Measurements from ENCODE around the gene KLK8. TPM values are rescaled to one million over a fixed set of nuclear protein-coding genes. Genes with fewer than 3 reads are reported as not detected.

The KLK8 gene
- total RNA-seq, 1 donor from 2014 or later, result not detected

- Mint-ChIP-seq H3K27me3 (peaks cover 5% of the 10 kb centered on the region), H3K4me1 (no peaks in the 10 kb centered on the region), H3K4me3 (no peak overlapping the region), H3K9me3 (no peaks in the 10 kb centered on the region), H3K27ac (no peak overlapping the region), H3K36me3 (ENCODE audit: low read depth) (no peaks in the 10 kb centered on the region)
- intact Hi-C loops (cut with micrococcal nuclease), result no loop called here
- DNase-seq, result no peak
Measured at GRCh38 chr19:50968716-50969412, 32.5 kb downstream of the KLK8 start.

- Mint-ChIP-seq H3K36me3 (ENCODE audit: low read depth) (no peaks in the 10 kb centered on the region), H3K9me3 (no peaks in the 10 kb centered on the region), H3K4me1 (no peaks in the 10 kb centered on the region), H3K4me3 (no peak overlapping the region), H3K27ac (no peak overlapping the region), H3K27me3 (peaks cover 5% of the 10 kb centered on the region)
- intact Hi-C loops (cut with micrococcal nuclease), result no loop called here
- DNase-seq, result no peak
Measured at GRCh38 chr19:50967929-50968715, 33.3 kb downstream of the KLK8 start.

GRCh38 chr19:50964266-50964665 is 37.1 kb downstream of the KLK8 start:
- no peak for DNase-seq
- intact Hi-C loops (cut with micrococcal nuclease), result no loop called here
- H3K9me3 Mint-ChIP-seq, result peaks cover 4% of the 10 kb centered on the region
- H3K36me3 Mint-ChIP-seq (ENCODE audit: low read depth), result no peaks in the 10 kb centered on the region
- no peaks in the 10 kb centered on the region for H3K4me1 Mint-ChIP-seq
- no peak overlapping the region for H3K27ac Mint-ChIP-seq
- H3K27me3 Mint-ChIP-seq, result peaks cover 2% of the 10 kb centered on the region
- no peak overlapping the region for H3K4me3 Mint-ChIP-seq

DNA sequence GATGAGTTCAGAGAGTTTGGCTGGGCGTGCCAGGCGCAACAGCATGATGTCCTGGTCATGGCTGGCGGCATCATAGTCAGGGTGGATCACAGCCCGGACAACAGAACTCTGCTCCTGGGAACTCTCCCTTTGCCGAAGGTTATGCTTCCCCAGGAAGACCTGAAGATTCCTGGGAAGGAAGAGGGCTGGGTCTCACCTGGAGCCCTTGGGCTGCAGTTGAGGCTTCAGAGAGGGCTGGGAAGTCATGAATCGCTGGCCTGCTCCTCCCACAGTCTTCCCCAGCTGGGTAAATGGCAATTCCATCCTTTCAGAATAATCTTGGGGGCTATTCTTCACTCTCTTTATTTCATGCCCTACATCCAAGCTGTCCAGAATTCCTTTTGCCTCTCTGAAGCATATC is 38.0 kb downstream of the KLK8 start:
- H3K36me3 Mint-ChIP-seq (ENCODE audit: low read depth), result no peaks in the 10 kb centered on the region
- H3K9me3 Mint-ChIP-seq, result peaks cover 4% of the 10 kb centered on the region
- H3K4me3 Mint-ChIP-seq, result no peak overlapping the region
- no peak overlapping the region for H3K27ac Mint-ChIP-seq
- peaks cover 2% of the 10 kb centered on the region for H3K27me3 Mint-ChIP-seq
- intact Hi-C loops (cut with micrococcal nuclease), result no loop called here
- no peaks in the 10 kb centered on the region for H3K4me1 Mint-ChIP-seq
- DNase-seq, result no peak

DNA sequence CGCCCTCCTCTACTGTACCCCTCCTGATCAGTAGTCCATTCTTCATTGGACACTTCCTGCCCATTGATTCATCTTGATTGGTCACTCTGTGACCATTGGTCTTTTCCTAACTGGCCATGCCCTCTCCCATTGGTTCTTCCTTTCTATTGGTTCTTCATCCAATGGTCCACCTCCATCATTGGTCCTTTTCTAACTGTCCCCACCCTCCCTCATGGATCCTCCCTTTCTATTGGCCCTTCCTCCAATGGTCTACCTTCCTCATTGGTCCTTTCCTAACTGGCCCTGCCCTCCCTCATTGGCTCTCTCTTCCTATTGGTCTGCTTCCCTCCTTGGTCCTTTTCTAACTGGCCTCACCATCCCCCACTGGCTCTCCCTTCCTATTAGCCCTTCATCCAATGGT is 39.2 kb downstream of the KLK8 start:
- no peaks in the 10 kb centered on the region for H3K36me3 Mint-ChIP-seq (ENCODE audit: low read depth)
- peaks cover 4% of the 10 kb centered on the region for H3K9me3 Mint-ChIP-seq
- intact Hi-C loops (cut with micrococcal nuclease), result no loop called here
- H3K4me1 Mint-ChIP-seq, result no peaks in the 10 kb centered on the region
- no peak overlapping the region for H3K4me3 Mint-ChIP-seq
- H3K27me3 Mint-ChIP-seq, result peaks cover 2% of the 10 kb centered on the region
- DNase-seq, result no peak
- no peak overlapping the region for H3K27ac Mint-ChIP-seq

- Mint-ChIP-seq H3K4me1 (no peaks in the 10 kb centered on the region), H3K27me3 (peaks cover 4% of the 10 kb centered on the region), H3K27ac (no peak overlapping the region), H3K9me3 (peaks cover 4% of the 10 kb centered on the region), H3K4me3 (no peak overlapping the region), H3K36me3 (ENCODE audit: low read depth) (no peaks in the 10 kb centered on the region)
- DNase-seq, result no peak
- intact Hi-C loops (cut with micrococcal nuclease), result no loop called here
Measured at GRCh38 chr19:50959731-50960500, 41.5 kb downstream of the KLK8 start.

DNA sequence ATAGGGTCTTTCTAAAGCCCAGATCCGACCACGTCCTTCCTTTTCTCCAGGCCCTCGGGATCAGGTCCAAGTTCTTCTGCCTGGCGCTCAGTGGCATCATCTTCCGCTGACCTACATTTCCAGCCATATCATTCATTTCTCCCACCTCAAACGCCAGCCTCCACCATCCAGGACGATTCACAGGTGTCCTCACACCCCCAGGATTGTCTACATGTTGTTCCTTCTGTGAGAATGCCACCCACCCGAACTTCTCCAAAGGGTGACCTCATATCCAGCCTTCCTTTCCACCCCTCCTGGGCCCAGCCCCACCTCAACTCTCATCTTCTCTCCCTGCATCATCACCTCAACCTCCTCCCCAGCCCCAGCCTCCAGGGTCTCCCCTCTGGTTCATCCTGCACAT is 43.8 kb downstream of the KLK8 start:
- Mint-ChIP-seq H3K27ac (no peak overlapping the region), H3K27me3 (peaks cover 6% of the 10 kb centered on the region), H3K36me3 (ENCODE audit: low read depth) (no peaks in the 10 kb centered on the region), H3K4me1 (no peaks in the 10 kb centered on the region), H3K4me3 (no peak overlapping the region), H3K9me3 (peaks cover 3% of the 10 kb centered on the region)
- intact Hi-C loops (cut with micrococcal nuclease), result no loop called here
- no peak for DNase-seq

- no peaks in the 10 kb centered on the region for H3K9me3 Mint-ChIP-seq
- H3K36me3 Mint-ChIP-seq (ENCODE audit: low read depth), result no peaks in the 10 kb centered on the region
- intact Hi-C loops (cut with micrococcal nuclease), result no loop called here
- no peak within 1 kb of the TSS for H3K4me3 Mint-ChIP-seq
- DNase-seq, result no peak
- H3K4me1 Mint-ChIP-seq, result no peaks in the 10 kb centered on the region
- peaks cover 4% of the 10 kb centered on the region for H3K27me3 Mint-ChIP-seq
- no peak within 1 kb of the TSS for H3K27ac Mint-ChIP-seq
Measured at GRCh38 chr19:50952910-50953309, 48.5 kb downstream of the KLK8 start, which contains the start of gene KLK5. KLK5 (minus strand) TSS chr19:50953038; CDS start chr19:50952657, 381 bp downstream.

- H3K27me3 Mint-ChIP-seq, result peaks cover 2% of the 10 kb centered on the region
- no peak overlapping the region for H3K27ac Mint-ChIP-seq
- H3K4me3 Mint-ChIP-seq, result no peak overlapping the region
- H3K9me3 Mint-ChIP-seq, result no peaks in the 10 kb centered on the region
- intact Hi-C loops (cut with micrococcal nuclease), result no loop called here
- no peaks in the 10 kb centered on the region for H3K4me1 Mint-ChIP-seq
- H3K36me3 Mint-ChIP-seq (ENCODE audit: low read depth), result no peaks in the 10 kb centered on the region
- DNase-seq, result no peak
Measured at GRCh38 chr19:50949861-50950260, 51.5 kb downstream of the KLK8 start.

GRCh38 chr19:50947123-50947522 is 54.3 kb downstream of the KLK8 start:
- Mint-ChIP-seq H3K4me3 (no peak overlapping the region), H3K27me3 (no peaks in the 10 kb centered on the region), H3K36me3 (ENCODE audit: low read depth) (no peaks in the 10 kb centered on the region), H3K9me3 (no peaks in the 10 kb centered on the region), H3K27ac (no peak overlapping the region), H3K4me1 (no peaks in the 10 kb centered on the region)
- intact Hi-C loops (cut with micrococcal nuclease), result no loop called here
- no peak for DNase-seq

Other genes starting within 250 kb of the KLK8 start
- gene GPR32, start 231.1 kb downstream of the KLK8 start, total RNA-seq, result not detected in 2 replicates
- not detected in 2 replicates for gene ACP4, start 211.2 kb downstream of the KLK8 start, total RNA-seq
- 3.0 TPM in 2 replicates for gene KLK1, start 177.8 kb downstream of the KLK8 start, total RNA-seq
- not detected in 2 replicates for gene KLK15, start 168.0 kb downstream of the KLK8 start, total RNA-seq
- gene KLK3, start 146.7 kb downstream of the KLK8 start, total RNA-seq, result not detected in 2 replicates
- 0.33 and 0.75 TPM in 2 replicates for gene KLK2, start 128.2 kb downstream of the KLK8 start, total RNA-seq
- not detected in 2 replicates for gene KLK4, start 90.2 kb downstream of the KLK8 start, total RNA-seq
- gene KLK5, start 48.6 kb downstream of the KLK8 start, total RNA-seq, result not detected in 2 replicates
- gene KLK6, start 32.0 kb downstream of the KLK8 start, total RNA-seq, result not detected in 2 replicates
- gene KLK7, start 17.7 kb downstream of the KLK8 start, total RNA-seq, result not detected in 2 replicates
- not detected in 2 replicates for gene KLK10, start 18.1 kb upstream of the KLK8 start, total RNA-seq
- gene KLK11, start 25.0 kb upstream of the KLK8 start, total RNA-seq, result not detected in 2 replicates
- not detected in 2 replicates for gene KLK12, start 33.4 kb upstream of the KLK8 start, total RNA-seq
- gene KLK13, start 63.5 kb upstream of the KLK8 start, total RNA-seq, result not detected in 2 replicates
- gene KLK14, start 81.3 kb upstream of the KLK8 start, total RNA-seq, result 0.91 and 1.1 TPM in 2 replicates
- 12.8 and 13.4 TPM in 2 replicates for gene CTU1, start 106.8 kb upstream of the KLK8 start, total RNA-seq
- gene SIGLEC9, start 123.3 kb upstream of the KLK8 start, total RNA-seq, result 0.33 and 0.52 TPM in 2 replicates
- not detected in 2 replicates for gene SIGLEC7, start 140.7 kb upstream of the KLK8 start, total RNA-seq
- gene CD33, start 223.5 kb upstream of the KLK8 start, total RNA-seq, result 6.5 and 8.7 TPM in 2 replicates
- gene SIGLECL1, start 249.5 kb upstream of the KLK8 start, total RNA-seq, result not detected in 2 replicates

All from activated CD4-positive, alpha-beta T cell treated with anti-CD3 and anti-CD28 coated beads, Interleukin-2, amount 10 ng/mL, durations not matched to agents 24 days and 14 days (primary cell).